PFSK-1 (cell line): Measurements from ENCODE around the gene MED28.

ENCODE experiments used
- FOXP2 ChIP-seq: optimal IDR thresholded peaks from 2 replicates; pipeline ENCODE3; 2011; ENCODE audit warnings: borderline replicate concordance, control low read depth, inconsistent platforms; ENCODE audit not compliant: insufficient read depth; ENCODE audit errors: extremely low read length, extremely low read depth
- POLR2AphosphoS5 ChIP-seq: IDR thresholded peaks from 2 replicates; pipeline ENCODE4 v1.6.1; 2012; ENCODE audit warnings: low read depth, mild to moderate bottlenecking, control low read depth, low read length, moderate library complexity
- REST ChIP-seq, 2 experiments: IDR thresholded peaks; 2 replicates each; pipeline versions ENCODE4 v1.6.1 to v1.8.0; 2011 to 2012; ENCODE audit warnings: low read depth in 2 of 2, low read length in 2 of 2, control low read depth in 1 of 2, inconsistent platforms in 1 of 2, mild to moderate bottlenecking in 1 of 2, moderate library complexity in 1 of 2; ENCODE audit not compliant: insufficient read depth in 1 of 2
- SIN3A ChIP-seq: IDR thresholded peaks from 2 replicates; pipeline ENCODE4 v1.6.1; 2012; ENCODE audit warnings: mild to moderate bottlenecking, low read length, moderate library complexity, borderline replicate concordance; ENCODE audit not compliant: insufficient read depth
- TAF1 ChIP-seq: IDR thresholded peaks from 2 replicates; pipeline ENCODE4 v1.6.1; 2012; ENCODE audit warnings: low read length, control low read depth, borderline replicate concordance; ENCODE audit not compliant: insufficient read depth

The MED28 gene

GRCh38 chr4:17665852-17666251, 51.4 kb downstream of the MED28 start:
- no peak for TF ChIP-seq SIN3A
- no peak for TF ChIP-seq FOXP2
- no peak for TF ChIP-seq TAF1
- no peak for TF ChIP-seq POLR2AphosphoS5
- no peak for TF ChIP-seq REST (IDR thresholded peaks at IDR 0.05; ENCODE audit: insufficient read depth in 1 of 2, low read depth in 2 of 2, low read length in 2 of 2)

GRCh38 chr4:17667253-17667652, 52.8 kb downstream of the MED28 start:
- TF ChIP-seq FOXP2 (no peak), POLR2AphosphoS5 (no peak), REST (IDR thresholded peaks at IDR 0.05; ENCODE audit: insufficient read depth in 1 of 2, low read depth in 2 of 2, low read length in 2 of 2) (no peak), SIN3A (no peak), TAF1 (no peak)

- TF ChIP-seq POLR2AphosphoS5, result no peak
- TF ChIP-seq SIN3A, result no peak
- no peak for TF ChIP-seq REST (IDR thresholded peaks at IDR 0.05; ENCODE audit: insufficient read depth in 1 of 2, low read depth in 2 of 2, low read length in 2 of 2)
- no peak for TF ChIP-seq FOXP2
- TF ChIP-seq TAF1, result no peak
Observed at GRCh38 chr4:17667653-17668201, 53.3 kb downstream of the MED28 start.

- TF ChIP-seq SIN3A, result no peak
- no peak for TF ChIP-seq TAF1
- TF ChIP-seq FOXP2, result no peak
- no peak for TF ChIP-seq POLR2AphosphoS5
- no peak for TF ChIP-seq REST (IDR thresholded peaks at IDR 0.05; ENCODE audit: insufficient read depth in 1 of 2, low read depth in 2 of 2, low read length in 2 of 2)
Observed at GRCh38 chr4:17670423-17670822, 56.0 kb downstream of the MED28 start.
